HG03097 (cell line): ENCODE results near the gene CTIF.

Source experiments
- ATAC-seq: cut with Tn5 transposase; IDR thresholded peaks from one replicate; pipeline ENCODE4 v1.9.1; 2021; ENCODE audit not compliant: unreplicated experiment, low FRiP score

The CTIF gene

GRCh38 chr18:48573632-48574283 lies 34.9 kb downstream of the CTIF start:
- no peak for ATAC-seq

GRCh38 chr18:48574667-48575300 lies 36.0 kb downstream of the CTIF start:
- ATAC-seq = no peak

- no peak for ATAC-seq
Measured at GRCh38 chr18:48575301-48575657, 36.4 kb downstream of the CTIF start.

- ATAC-seq = no peak
Measured at GRCh38 chr18:48575658-48576456, 37.0 kb downstream of the CTIF start.

GRCh38 chr18:48576457-48576771 lies 37.6 kb downstream of the CTIF start:
- no peak for ATAC-seq

- no peak for ATAC-seq
Measured at GRCh38 chr18:48577478-48578190, 38.8 kb downstream of the CTIF start.

- ATAC-seq = no peak
Measured at GRCh38 chr18:48578289-48578688, 39.5 kb downstream of the CTIF start.

GRCh38 chr18:48580066-48580465 lies 41.2 kb downstream of the CTIF start:
- no peak for ATAC-seq

- ATAC-seq = no peak
Measured at GRCh38 chr18:48580782-48581181, 42.0 kb downstream of the CTIF start.

- no peak for ATAC-seq
Measured at GRCh38 chr18:48581206-48581605, 42.4 kb downstream of the CTIF start.

- ATAC-seq = no peak
Measured at GRCh38 chr18:48581941-48582340, 43.1 kb downstream of the CTIF start.

- ATAC-seq = no peak
Measured at GRCh38 chr18:48582946-48583345, 44.1 kb downstream of the CTIF start.

GRCh38 chr18:48583573-48583972 lies 44.7 kb downstream of the CTIF start:
- ATAC-seq = no peak

- ATAC-seq = no peak
Measured at GRCh38 chr18:48589797-48590519, 51.1 kb downstream of the CTIF start.

- ATAC-seq = no peak
Measured at GRCh38 chr18:48590678-48591077, 51.8 kb downstream of the CTIF start.

- no peak for ATAC-seq
Measured at GRCh38 chr18:48592540-48593171, 53.8 kb downstream of the CTIF start.

- ATAC-seq = no peak
Measured at GRCh38 chr18:48594471-48595094, 55.8 kb downstream of the CTIF start.

GRCh38 chr18:48595703-48596218 lies 56.9 kb downstream of the CTIF start:
- no peak for ATAC-seq

- ATAC-seq = no peak
Measured at GRCh38 chr18:48597110-48597509, 58.3 kb downstream of the CTIF start.

- no peak for ATAC-seq
Measured at GRCh38 chr18:48597671-48598070, 58.8 kb downstream of the CTIF start.
